ENCODE measurements around the gene IGFBP4.

DNA sequence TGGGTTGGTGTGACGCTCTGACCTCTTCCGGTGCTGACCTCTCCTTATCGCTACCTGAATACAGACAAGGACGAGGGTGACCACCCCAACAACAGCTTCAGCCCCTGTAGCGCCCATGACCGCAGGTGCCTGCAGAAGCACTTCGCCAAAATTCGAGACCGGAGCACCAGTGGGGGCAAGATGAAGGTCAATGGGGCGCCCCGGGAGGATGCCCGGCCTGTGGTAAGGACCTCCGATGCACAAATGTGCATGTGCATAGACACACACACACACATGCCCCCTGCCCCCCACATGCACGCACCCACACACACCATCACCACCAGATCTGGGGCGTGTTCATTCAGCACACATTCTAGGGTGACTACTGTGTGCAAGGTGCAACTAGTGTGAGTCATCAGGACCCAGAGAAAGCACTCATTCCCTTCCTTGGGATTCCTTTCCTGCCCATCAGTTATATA, 9.7 kb downstream of the IGFBP4 start:
- TF ChIP-seq, protein P1, sequence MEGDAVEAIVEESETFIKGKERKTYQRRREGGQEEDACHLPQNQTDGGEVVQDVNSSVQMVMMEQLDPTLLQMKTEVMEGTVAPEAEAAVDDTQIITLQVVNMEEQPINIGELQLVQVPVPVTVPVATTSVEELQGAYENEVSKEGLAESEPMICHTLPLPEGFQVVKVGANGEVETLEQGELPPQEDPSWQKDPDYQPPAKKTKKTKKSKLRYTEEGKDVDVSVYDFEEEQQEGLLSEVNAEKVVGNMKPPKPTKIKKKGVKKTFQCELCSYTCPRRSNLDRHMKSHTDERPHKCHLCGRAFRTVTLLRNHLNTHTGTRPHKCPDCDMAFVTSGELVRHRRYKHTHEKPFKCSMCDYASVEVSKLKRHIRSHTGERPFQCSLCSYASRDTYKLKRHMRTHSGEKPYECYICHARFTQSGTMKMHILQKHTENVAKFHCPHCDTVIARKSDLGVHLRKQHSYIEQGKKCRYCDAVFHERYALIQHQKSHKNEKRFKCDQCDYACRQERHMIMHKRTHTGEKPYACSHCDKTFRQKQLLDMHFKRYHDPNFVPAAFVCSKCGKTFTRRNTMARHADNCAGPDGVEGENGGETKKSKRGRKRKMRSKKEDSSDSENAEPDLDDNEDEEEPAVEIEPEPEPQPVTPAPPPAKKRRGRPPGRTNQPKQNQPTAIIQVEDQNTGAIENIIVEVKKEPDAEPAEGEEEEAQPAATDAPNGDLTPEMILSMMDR (conservative IDR thresholded peaks at IDR 0.05; ENCODE audit: low read depth, low read length), result no peak
- TF ChIP-seq POLR2A (IDR thresholded peaks at IDR 0.05; ENCODE audit: low read depth, low read length), result no peak
- TF ChIP-seq SMC3 (IDR thresholded peaks at IDR 0.05; ENCODE audit: low read depth, low read length), result no peak
- TF ChIP-seq BHLHE40 (IDR thresholded peaks at IDR 0.05; ENCODE audit: low read depth, low read length), result no peak
- TF ChIP-seq, protein P2, sequence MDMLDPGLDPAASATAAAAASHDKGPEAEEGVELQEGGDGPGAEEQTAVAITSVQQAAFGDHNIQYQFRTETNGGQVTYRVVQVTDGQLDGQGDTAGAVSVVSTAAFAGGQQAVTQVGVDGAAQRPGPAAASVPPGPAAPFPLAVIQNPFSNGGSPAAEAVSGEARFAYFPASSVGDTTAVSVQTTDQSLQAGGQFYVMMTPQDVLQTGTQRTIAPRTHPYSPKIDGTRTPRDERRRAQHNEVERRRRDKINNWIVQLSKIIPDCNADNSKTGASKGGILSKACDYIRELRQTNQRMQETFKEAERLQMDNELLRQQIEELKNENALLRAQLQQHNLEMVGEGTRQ (IDR thresholded peaks at IDR 0.05; ENCODE audit: low read depth, low read length), result no peak
- TF ChIP-seq CHD1 (IDR thresholded peaks at IDR 0.05; ENCODE audit: low read depth, low read length), result no peak
- no peak for TF ChIP-seq CEBPB (IDR thresholded peaks at IDR 0.05; ENCODE audit: low read depth, low read length)
